Measurements from ENCODE around the gene PLEK. TPM values are rescaled to one million over a fixed set of nuclear protein-coding genes. Genes with fewer than 3 reads are reported as not detected.

The PLEK gene
- total RNA-seq, 1 donor from 2014 or later = not detected

DNA sequence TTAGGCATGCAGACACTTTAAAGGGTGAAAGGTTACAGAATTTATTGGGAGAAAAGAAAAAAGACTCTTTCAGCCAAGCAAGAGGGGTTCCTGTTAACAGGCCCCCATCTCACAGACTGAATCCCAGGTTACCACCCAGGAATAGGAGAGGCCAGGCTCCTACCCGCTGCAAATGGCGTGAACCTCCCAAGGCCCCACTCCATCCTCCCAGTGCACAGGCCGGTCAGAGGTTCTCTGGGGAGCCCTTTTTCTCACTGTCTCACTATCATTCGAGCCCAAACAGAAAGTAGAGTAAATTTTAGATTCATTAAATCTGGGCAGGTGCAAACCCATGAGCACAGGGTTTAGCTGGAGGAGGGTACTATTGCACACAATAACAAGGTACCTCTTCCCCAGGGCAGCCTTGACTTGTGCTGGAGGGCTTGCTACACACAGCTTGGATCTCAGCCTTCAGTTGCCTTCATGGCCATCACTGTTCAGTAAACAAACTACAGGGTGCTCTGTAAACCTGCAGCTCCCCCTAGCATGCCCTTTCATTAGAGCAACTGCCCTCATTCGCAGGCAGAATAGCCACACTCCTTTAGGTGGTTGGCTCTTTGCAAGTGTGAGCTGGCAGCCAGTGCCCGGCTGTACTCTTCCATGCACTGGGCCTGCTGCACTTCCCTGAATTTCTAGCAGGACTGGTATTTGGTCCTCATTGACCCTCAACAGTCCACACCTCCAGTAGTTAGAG lies 7.3 kb upstream of the PLEK start:
- no peak for FAIRE-seq
- Histone ChIP-seq H3K36me3 (ENCODE audit: control insufficient read depth, insufficient read depth, low read length) (no peaks in the 10 kb centered on the region), H3K4me3 (ENCODE audit: low read depth, low read length) (no peak overlapping the region), H3K27me3 (ENCODE audit: control insufficient read depth, insufficient read depth, low read length) (no peaks in the 10 kb centered on the region)
- TF ChIP-seq CTCF (IDR thresholded peaks at IDR 0.05; ENCODE audit: insufficient read depth, low read length, severe bottlenecking) = peak; percentile 76
- peak; percentile 66 for DNase-seq (ENCODE audit: low read depth)

DNA sequence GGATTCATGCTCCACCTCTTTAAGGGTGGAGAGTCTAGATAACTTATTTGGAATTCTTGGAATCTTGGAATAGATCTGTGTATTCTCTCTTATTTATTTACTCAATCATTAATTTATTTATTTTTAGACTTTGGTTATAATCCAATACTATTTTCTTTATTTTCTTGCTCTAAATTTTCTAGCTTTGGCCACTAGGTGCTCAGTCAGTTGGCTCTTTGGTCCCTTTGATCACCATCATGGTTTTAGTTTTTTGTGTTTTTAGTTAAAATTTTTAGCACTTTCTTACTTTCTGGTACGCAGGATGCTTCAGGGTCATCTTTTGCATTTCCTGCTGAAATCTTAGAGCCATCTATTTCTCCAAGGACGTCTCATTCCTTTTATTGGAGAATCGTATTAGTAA lies 5.2 kb upstream of the PLEK start:
- H3K4me3 ChIP-seq (ENCODE audit: low read depth, low read length) = no peak overlapping the region
- no peak for TF ChIP-seq CTCF (IDR thresholded peaks at IDR 0.05; ENCODE audit: insufficient read depth, low read length, severe bottlenecking)
- H3K27me3 ChIP-seq (ENCODE audit: control insufficient read depth, insufficient read depth, low read length) = no peaks in the 10 kb centered on the region
- no peaks in the 10 kb centered on the region for H3K36me3 ChIP-seq (ENCODE audit: control insufficient read depth, insufficient read depth, low read length)
- DNase-seq (ENCODE audit: low read depth) (no peak), FAIRE-seq (no peak)

DNA sequence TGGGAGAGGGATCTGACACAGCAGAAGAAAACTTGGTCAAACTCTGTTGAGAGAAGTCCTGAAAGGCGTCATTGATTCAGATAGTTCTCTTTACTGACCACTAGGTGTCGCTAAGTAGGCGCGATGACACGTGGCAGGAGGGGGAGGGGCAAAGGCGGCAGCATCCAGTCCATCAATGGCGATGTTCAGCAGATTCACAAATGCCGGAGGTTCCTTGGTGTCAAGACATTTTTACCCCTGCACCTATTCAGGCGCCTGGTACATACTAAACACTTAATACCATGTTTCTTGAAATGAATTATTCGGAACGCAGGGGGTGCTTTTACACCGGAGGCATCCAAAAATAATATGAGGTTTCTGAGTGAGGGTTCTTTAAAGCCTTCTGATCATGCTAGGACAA lies 3.0 kb upstream of the PLEK start:
- DNase-seq (ENCODE audit: low read depth) = peak; percentile 58
- FAIRE-seq = no peak
- H3K36me3 ChIP-seq (ENCODE audit: control insufficient read depth, insufficient read depth, low read length) = no peaks in the 10 kb centered on the region
- peak; percentile 81 for TF ChIP-seq CTCF (IDR thresholded peaks at IDR 0.05; ENCODE audit: insufficient read depth, low read length, severe bottlenecking)
- no peak overlapping the region for H3K4me3 ChIP-seq (ENCODE audit: low read depth, low read length)
- H3K27me3 ChIP-seq (ENCODE audit: control insufficient read depth, insufficient read depth, low read length) = no peaks in the 10 kb centered on the region

DNA sequence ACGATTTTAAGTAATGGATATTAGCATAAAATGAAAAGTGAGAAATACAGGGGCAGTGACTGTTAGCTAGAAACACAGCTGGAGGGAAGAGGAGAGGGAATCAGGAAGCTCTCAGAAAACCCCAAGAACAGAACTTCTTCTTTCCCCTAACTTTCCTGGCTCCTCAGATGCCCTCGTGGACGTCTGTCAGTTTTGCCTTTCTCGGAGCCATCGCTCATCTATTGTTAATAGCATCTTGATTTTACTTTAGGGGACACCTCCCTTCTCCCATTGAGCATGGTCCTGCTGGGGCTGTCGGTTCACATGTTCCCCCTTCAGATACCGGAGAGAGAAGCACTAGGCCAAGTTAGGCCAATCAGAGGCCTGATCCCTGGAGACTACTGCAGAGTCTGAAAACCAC lies 2.3 kb upstream of the PLEK start:
- TF ChIP-seq CTCF (IDR thresholded peaks at IDR 0.05; ENCODE audit: insufficient read depth, low read length, severe bottlenecking) = no peak
- H3K27me3 ChIP-seq (ENCODE audit: control insufficient read depth, insufficient read depth, low read length) = no peaks in the 10 kb centered on the region
- no peak overlapping the region for H3K4me3 ChIP-seq (ENCODE audit: low read depth, low read length)
- DNase-seq (ENCODE audit: low read depth) (no peak), FAIRE-seq (no peak)
- H3K36me3 ChIP-seq (ENCODE audit: control insufficient read depth, insufficient read depth, low read length) = no peaks in the 10 kb centered on the region

GRCh38 chr2:68363721-68364120 lies 1.4 kb upstream of the PLEK start:
- no peaks in the 10 kb centered on the region for H3K27me3 ChIP-seq (ENCODE audit: control insufficient read depth, insufficient read depth, low read length)
- H3K4me3 ChIP-seq (ENCODE audit: low read depth, low read length) = no peak overlapping the region
- no peak for FAIRE-seq
- H3K36me3 ChIP-seq (ENCODE audit: control insufficient read depth, insufficient read depth, low read length) = no peaks in the 10 kb centered on the region
- no peak for TF ChIP-seq CTCF (IDR thresholded peaks at IDR 0.05; ENCODE audit: insufficient read depth, low read length, severe bottlenecking)
- DNase-seq (ENCODE audit: low read depth) = no peak

- Histone ChIP-seq H3K27me3 (ENCODE audit: control insufficient read depth, insufficient read depth, low read length) (no peaks in the 10 kb centered on the region), H3K36me3 (ENCODE audit: control insufficient read depth, insufficient read depth, low read length) (no peaks in the 10 kb centered on the region), H3K4me3 (ENCODE audit: low read depth, low read length) (no peak overlapping the region)
- DNase-seq (ENCODE audit: low read depth) = no peak
- no peak for FAIRE-seq
- TF ChIP-seq CTCF (IDR thresholded peaks at IDR 0.05; ENCODE audit: insufficient read depth, low read length, severe bottlenecking) = no peak
These were observed 1.0 kb downstream of the PLEK start for GRCh38 chr2:68366083-68366560.
